IMR-90 (cell line): ENCODE measurements around the gene LIMS2. TPM values are rescaled to one million over a fixed set of nuclear protein-coding genes. Genes with fewer than 3 reads are reported as not detected.

Source experiments
- ATAC-seq: fragments of 200-7000 bp; cut with Tn5 transposase; 2 replicates; pipeline ENCODE4 v1.9.1; 2020; ENCODE audit warnings: low read depth, mild to moderate bottlenecking, moderate library complexity
- BruUV-seq: library from RNA; stranded (reverse); fragments of 400-500 nt; replicated peaks from 2 replicates; lab custom pipeline; 2021; lab: Mats Ljungman, UMichigan
- CTCF ChIA-PET: fragments of 300-600 bp; formaldehyde crosslinking; extraction: SDS; loops from one replicate; lab custom pipeline; 2021; ENCODE audit warnings: antibody characterized with exemption; lab: Yijun Ruan, JAX
- POLR2A ChIA-PET: fragments of 300-600 bp; sonication (Branson Sonifier 250); formaldehyde crosslinking; loops from one replicate; lab custom pipeline; 2022; ENCODE audit warnings: antibody characterized with exemption; ENCODE audit not compliant: unreplicated experiment; lab: Charles Lee
- DNase-seq: peaks from one replicate; pipeline ENCODE4 v3.0.0; 2013
- H2AFZ ChIP-seq: replicated peaks from 2 replicates; pipeline ENCODE3; 2013; ENCODE audit warnings: low read length, mild to moderate bottlenecking; ENCODE audit not compliant: poor library complexity
- H2AK5ac ChIP-seq: 2 replicates; pipeline ENCODE4 v1.6.1; 2013; ENCODE audit warnings: low read depth, low read length, inconsistent platforms
- H2AK9ac ChIP-seq: replicated peaks from 2 replicates; pipeline ENCODE3; 2013; ENCODE audit warnings: mild to moderate bottlenecking, low read depth, low read length, moderate library complexity; ENCODE audit not compliant: poor library complexity
- H2BK120ac ChIP-seq: 2 replicates; pipeline ENCODE4 v1.6.1; 2013; ENCODE audit warnings: low read depth, low read length, inconsistent platforms
- H2BK15ac ChIP-seq: 3 replicates; pipeline ENCODE4 v1.6.1; 2013; ENCODE audit warnings: low read depth, low read length, inconsistent platforms
- H2BK20ac ChIP-seq: 2 replicates; pipeline ENCODE4 v1.6.1; 2013; ENCODE audit warnings: low read depth, mild to moderate bottlenecking, inconsistent platforms, low read length, moderate library complexity
- H2BK5ac ChIP-seq: 2 replicates; pipeline ENCODE4 v1.6.1; 2013; ENCODE audit warnings: mild to moderate bottlenecking, low read depth, low read length, inconsistent platforms; ENCODE audit not compliant: poor library complexity, severe bottlenecking
- H3K14ac ChIP-seq: replicated peaks from 2 replicates; pipeline ENCODE4 v1.6.1; 2013; ENCODE audit warnings: low read depth, low read length, inconsistent platforms
- H3K18ac ChIP-seq: 2 replicates; pipeline ENCODE4 v1.6.1; 2013; ENCODE audit warnings: low read depth, low read length, control low read depth
- H3K23ac ChIP-seq: 2 replicates; pipeline ENCODE4 v1.6.1; 2013; ENCODE audit warnings: low read depth, low read length, inconsistent platforms
- H3K27ac ChIP-seq: 2 replicates; pipeline ENCODE4 v1.5.1; 2013; ENCODE audit warnings: mild to moderate bottlenecking, control low read depth, low read length; ENCODE audit not compliant: insufficient read depth
- H3K27me3 ChIP-seq: 2 replicates; pipeline ENCODE4 v1.6.1; 2013; ENCODE audit warnings: low read length; ENCODE audit not compliant: control insufficient read depth, insufficient read depth
- H3K36me3 ChIP-seq: 2 replicates; pipeline ENCODE4 v1.6.1; 2013; ENCODE audit warnings: low read length, mixed read lengths; ENCODE audit not compliant: control insufficient read depth, insufficient read depth
- H3K4ac ChIP-seq: 2 replicates; pipeline ENCODE4 v1.6.1; 2013; ENCODE audit warnings: low read depth, low read length, inconsistent platforms
- H3K4me1 ChIP-seq: 2 replicates; pipeline ENCODE4 v1.6.1; 2013; ENCODE audit warnings: low read length, mixed read lengths; ENCODE audit not compliant: control insufficient read depth, insufficient read depth
- H3K4me2 ChIP-seq: 2 replicates; pipeline ENCODE4 v1.6.1; 2013; ENCODE audit warnings: low read depth, mild to moderate bottlenecking, control low read depth, low read length, moderate library complexity
- H3K4me3 ChIP-seq: 2 replicates; pipeline ENCODE4 v1.5.1; 2013; ENCODE audit warnings: low read depth, mild to moderate bottlenecking, control low read depth, low read length, moderate library complexity; ENCODE audit not compliant: insufficient read depth
- H3K56ac ChIP-seq: 2 replicates; pipeline ENCODE4 v1.6.1; 2013; ENCODE audit warnings: low read length, inconsistent platforms; ENCODE audit not compliant: insufficient read depth; ENCODE audit errors: extremely low read depth
- H3K79me1 ChIP-seq, 2 experiments: 2 replicates each; pipeline ENCODE4 v1.6.1; 2013; ENCODE audit warnings: low read length in 2 of 2, inconsistent platforms in 1 of 2, low read depth in 1 of 2
- H3K9ac ChIP-seq: 2 replicates; pipeline ENCODE4 v1.6.1; 2013; ENCODE audit warnings: low read depth, low read length, control low read depth
- H3K9me1 ChIP-seq: 2 replicates; pipeline ENCODE4 v1.6.1; 2013; ENCODE audit warnings: low read length, inconsistent platforms; ENCODE audit not compliant: insufficient read depth
- H3K9me3 ChIP-seq: 2 replicates; pipeline ENCODE4 v1.6.1; 2013; ENCODE audit warnings: low read length; ENCODE audit not compliant: control insufficient read depth, insufficient read depth
- H4K20me1 ChIP-seq: 2 replicates; pipeline ENCODE4 v1.6.1; 2013; ENCODE audit warnings: low read length, inconsistent platforms; ENCODE audit not compliant: insufficient read depth
- H4K5ac ChIP-seq: 2 replicates; pipeline ENCODE4 v1.6.1; 2013; ENCODE audit warnings: mild to moderate bottlenecking, low read depth, low read length, control low read depth
- H4K8ac ChIP-seq, 2 experiments: 2 replicates each; pipeline ENCODE4 v1.6.1; 2013; ENCODE audit warnings: low read depth in 2 of 2, low read length in 2 of 2, control low read depth in 1 of 2, inconsistent platforms in 1 of 2
- H4K91ac ChIP-seq: 2 replicates; pipeline ENCODE4 v1.6.1; 2013; ENCODE audit warnings: low read depth, low read length, inconsistent platforms; ENCODE audit not compliant: insufficient read depth
- BHLHE40 ChIP-seq: fragments of 150-350 bp; IDR thresholded peaks from 2 replicates; pipeline ENCODE4 v1.6.1; 2016; ENCODE audit warnings: mild to moderate bottlenecking, low read depth, low read length
- CEBPB ChIP-seq: IDR thresholded peaks from 2 replicates; pipeline ENCODE4 v1.6.1; 2012; ENCODE audit warnings: low read depth, low read length, improper control_type of control experiment
- CHD1 ChIP-seq: IDR thresholded peaks from 2 replicates; pipeline ENCODE4 v1.6.1; 2012; ENCODE audit warnings: low read depth, low read length, improper control_type of control experiment
- FOS ChIP-seq: fragments of 150-350 bp; IDR thresholded peaks from 2 replicates; pipeline ENCODE4 v1.6.1; 2016; ENCODE audit warnings: low read depth, low read length
- MAFK ChIP-seq: IDR thresholded peaks from 2 replicates; pipeline ENCODE4 v1.6.1; 2012; ENCODE audit warnings: low read depth, low read length, improper control_type of control experiment
- MAZ ChIP-seq: IDR thresholded peaks from 2 replicates; pipeline ENCODE4 v1.6.1; 2012; ENCODE audit warnings: low read depth, mild to moderate bottlenecking, low read length, improper control_type of control experiment, moderate library complexity, borderline replicate concordance
- MXI1 ChIP-seq: IDR thresholded peaks from 2 replicates; pipeline ENCODE4 v1.6.1; 2012; ENCODE audit warnings: low read depth, mild to moderate bottlenecking, low read length, moderate library complexity, borderline replicate concordance
- NFE2L2 ChIP-seq: fragments of 150-350 bp; IDR thresholded peaks from 2 replicates; pipeline ENCODE4 v1.6.1; 2016; ENCODE audit warnings: low read depth, mild to moderate bottlenecking, low read length
- POLR2A ChIP-seq: IDR thresholded peaks from 2 replicates; pipeline ENCODE4 v1.6.1; 2012; ENCODE audit warnings: mild to moderate bottlenecking, low read depth, low read length
- RAD21 ChIP-seq: IDR thresholded peaks from 2 replicates; pipeline ENCODE4 v1.6.1; 2012; ENCODE audit warnings: low read length, improper control_type of control experiment
- RCOR1 ChIP-seq: IDR thresholded peaks from 2 replicates; pipeline ENCODE4 v1.6.1; 2012; ENCODE audit warnings: mild to moderate bottlenecking, low read length, improper control_type of control experiment; ENCODE audit not compliant: insufficient replicate concordance
- RFX5 ChIP-seq: IDR thresholded peaks from 2 replicates; pipeline ENCODE4 v1.8.0; 2012; ENCODE audit warnings: low read depth, mild to moderate bottlenecking, low read length, moderate library complexity
- SMC3 ChIP-seq: fragments of 150-350 bp; IDR thresholded peaks from 2 replicates; pipeline ENCODE4 v1.6.1; 2016; ENCODE audit warnings: low read depth, mild to moderate bottlenecking, antibody characterized with exemption, low read length, moderate library complexity
- WGBS, 2 experiments: methylation state at CpG; one replicate each; pipeline versions ENCODE4 v1.1.5 to v1.1.7; 2013; ENCODE audit warnings: missing lambda C conversion rate in 2 of 2; ENCODE audit not compliant: insufficient read length in 1 of 2; ENCODE audit errors: extremely low coverage in 2 of 2; 5-methylcytosine and 5-hydroxymethylcytosine counted together
- dilution Hi-C: fragments of 300-500 bp; cut with HindIII; formaldehyde crosslinking; loops from one replicate; pipeline ENCODE4 v1.14.3; 2018; ENCODE audit warnings: low sequenced_read_pairs; ENCODE audit not compliant: unreplicated experiment
- in situ Hi-C: fragments of 300-500 bp; cut with MboI; formaldehyde crosslinking; loops from 3 replicates; pipeline ENCODE4 v1.14.3; 2019; ENCODE audit warnings: low sequenced_read_pairs, inconsistent platforms, mixed read lengths
- intact Hi-C: fragments of 100-400 bp; cut with micrococcal nuclease; formaldehyde crosslinking; loops from 2 replicates; pipeline ENCODE4 v1.10.0; 2022
- polyA plus RNA-seq, 3 experiments: library from polyadenylated mRNA; depleted of rRNA; stranded (reverse); fragments of >200 nt; gene quantifications; 2 replicates each; pipeline ENCODE4 v1.2.3, GENCODE V29; 2012; ENCODE audit warnings: low replicate concordance in 1 of 3
- total RNA-seq: library from RNA; depleted of rRNA; stranded (reverse); fragments of >200 nt; gene quantifications from 2 replicates; pipeline ENCODE4 v1.2.3, GENCODE V29; 2012
- TF ChIP-seq, protein P1 (sequence below): fragments of 150-350 bp; IDR thresholded peaks from 2 replicates; pipeline ENCODE4 v1.6.1; 2017; ENCODE audit warnings: mild to moderate bottlenecking, antibody characterized with exemption, low read length, low read depth
- TF ChIP-seq, protein P2 (sequence below): conservative IDR thresholded peaks from 2 replicates; pipeline ENCODE4 v1.5.1; 2012; ENCODE audit warnings: mild to moderate bottlenecking, low read depth, low read length, improper control_type of control experiment
- TF ChIP-seq, protein P3 (sequence below): fragments of 150-350 bp; IDR thresholded peaks from 2 replicates; pipeline ENCODE4 v1.6.1; 2016; ENCODE audit warnings: low read depth, mild to moderate bottlenecking, low read length, moderate library complexity, borderline replicate concordance

LIMS2 gene
- total and polyA plus RNA-seq, 2 of the 4 experiments (the other 2 are of a cell fraction) = 1.3 to 18.8 TPM

DNA sequence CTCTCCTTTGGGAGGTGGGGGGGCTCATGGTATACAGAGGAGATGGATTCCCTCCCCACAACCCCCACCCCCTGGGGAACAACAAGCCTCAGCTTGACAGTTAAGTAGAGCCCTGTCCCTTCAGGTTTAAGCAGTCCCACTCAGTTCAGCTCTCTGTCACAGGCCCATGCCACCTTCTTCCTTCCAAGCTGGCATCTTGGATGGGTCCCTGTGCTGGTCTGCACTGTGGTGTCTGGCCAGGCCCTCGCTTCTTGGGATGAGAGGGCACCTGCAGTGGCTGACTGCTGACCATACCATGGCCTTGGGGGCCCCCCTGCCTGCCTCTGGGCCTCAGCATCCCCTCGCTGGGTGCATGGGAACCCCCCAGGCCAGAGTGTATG lies 49.8 kb downstream of the LIMS2 start:
- Histone ChIP-seq H3K36me3 (no peaks in the 10 kb centered on the region), H3K79me1 (no peaks in the 10 kb centered on the region), H2BK120ac (0 out of 2 replicates have a peak overlapping the region, but pooled peaks have one; percentile 32), H3K9ac (no peak overlapping the region), H3K9me1 (peaks cover 6% of the 10 kb centered on the region; the same call in 1 of the 2 replicates), H3K9me3 (no peaks in the 10 kb centered on the region), H3K4me2 (no peak overlapping the region), H2BK20ac (no peak overlapping the region), H4K91ac (no peak overlapping the region), H3K4me3 (no peak overlapping the region), H3K56ac (no peak overlapping the region), H2AK5ac (no peak overlapping the region; the same call in 1 of the 2 replicates), H4K5ac (no peak overlapping the region), H3K4me1 (peaks cover 5% of the 10 kb centered on the region), H2AFZ (peak overlapping the region; percentile 21), H3K27me3 (no peaks in the 10 kb centered on the region; the same call in 1 of the 2 replicates), H2AK9ac (peak overlapping the region; percentile 42), H4K20me1 (no peaks in the 10 kb centered on the region), H3K27ac (no peak overlapping the region), H2BK15ac (no peak overlapping the region), H4K8ac (no peak overlapping the region), H3K23ac (no peak overlapping the region), H2BK5ac (no peak overlapping the region), H3K4ac (no peak overlapping the region; the same call in 1 of the 2 replicates), H3K18ac (no peak overlapping the region), H3K14ac (no peak overlapping the region)
- intact Hi-C loops = no loop called here
- in situ Hi-C loops = no loop called here
- dilution Hi-C loops = no loop called here
- no TSS peak for BruUV-seq
- WGBS, 2 experiments = 88% methylated on average over 1 of the region's 2 CpGs; no CpG with 5 or more reads in 1 of the 2 experiments
- POLR2A ChIA-PET = no interaction called here
- TF ChIP-seq RAD21 = no peak
- TF ChIP-seq BHLHE40 = no peak
- no peak for TF ChIP-seq SMC3
- TF ChIP-seq POLR2A = no peak
- TF ChIP-seq, protein P1, sequence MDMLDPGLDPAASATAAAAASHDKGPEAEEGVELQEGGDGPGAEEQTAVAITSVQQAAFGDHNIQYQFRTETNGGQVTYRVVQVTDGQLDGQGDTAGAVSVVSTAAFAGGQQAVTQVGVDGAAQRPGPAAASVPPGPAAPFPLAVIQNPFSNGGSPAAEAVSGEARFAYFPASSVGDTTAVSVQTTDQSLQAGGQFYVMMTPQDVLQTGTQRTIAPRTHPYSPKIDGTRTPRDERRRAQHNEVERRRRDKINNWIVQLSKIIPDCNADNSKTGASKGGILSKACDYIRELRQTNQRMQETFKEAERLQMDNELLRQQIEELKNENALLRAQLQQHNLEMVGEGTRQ = no peak
- no peak for TF ChIP-seq MAFK
- TF ChIP-seq, protein P2, sequence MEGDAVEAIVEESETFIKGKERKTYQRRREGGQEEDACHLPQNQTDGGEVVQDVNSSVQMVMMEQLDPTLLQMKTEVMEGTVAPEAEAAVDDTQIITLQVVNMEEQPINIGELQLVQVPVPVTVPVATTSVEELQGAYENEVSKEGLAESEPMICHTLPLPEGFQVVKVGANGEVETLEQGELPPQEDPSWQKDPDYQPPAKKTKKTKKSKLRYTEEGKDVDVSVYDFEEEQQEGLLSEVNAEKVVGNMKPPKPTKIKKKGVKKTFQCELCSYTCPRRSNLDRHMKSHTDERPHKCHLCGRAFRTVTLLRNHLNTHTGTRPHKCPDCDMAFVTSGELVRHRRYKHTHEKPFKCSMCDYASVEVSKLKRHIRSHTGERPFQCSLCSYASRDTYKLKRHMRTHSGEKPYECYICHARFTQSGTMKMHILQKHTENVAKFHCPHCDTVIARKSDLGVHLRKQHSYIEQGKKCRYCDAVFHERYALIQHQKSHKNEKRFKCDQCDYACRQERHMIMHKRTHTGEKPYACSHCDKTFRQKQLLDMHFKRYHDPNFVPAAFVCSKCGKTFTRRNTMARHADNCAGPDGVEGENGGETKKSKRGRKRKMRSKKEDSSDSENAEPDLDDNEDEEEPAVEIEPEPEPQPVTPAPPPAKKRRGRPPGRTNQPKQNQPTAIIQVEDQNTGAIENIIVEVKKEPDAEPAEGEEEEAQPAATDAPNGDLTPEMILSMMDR = no peak
- no peak for TF ChIP-seq RCOR1
- no peak for TF ChIP-seq FOS
- TF ChIP-seq CEBPB = no peak
- TF ChIP-seq CHD1 = no peak
- TF ChIP-seq NFE2L2 = no peak
- no peak for TF ChIP-seq MXI1
- TF ChIP-seq RFX5 = no peak
- TF ChIP-seq, protein P3, sequence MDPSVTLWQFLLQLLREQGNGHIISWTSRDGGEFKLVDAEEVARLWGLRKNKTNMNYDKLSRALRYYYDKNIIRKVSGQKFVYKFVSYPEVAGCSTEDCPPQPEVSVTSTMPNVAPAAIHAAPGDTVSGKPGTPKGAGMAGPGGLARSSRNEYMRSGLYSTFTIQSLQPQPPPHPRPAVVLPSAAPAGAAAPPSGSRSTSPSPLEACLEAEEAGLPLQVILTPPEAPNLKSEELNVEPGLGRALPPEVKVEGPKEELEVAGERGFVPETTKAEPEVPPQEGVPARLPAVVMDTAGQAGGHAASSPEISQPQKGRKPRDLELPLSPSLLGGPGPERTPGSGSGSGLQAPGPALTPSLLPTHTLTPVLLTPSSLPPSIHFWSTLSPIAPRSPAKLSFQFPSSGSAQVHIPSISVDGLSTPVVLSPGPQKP = no peak
- no peak for TF ChIP-seq MAZ
- no peak for DNase-seq
- CTCF ChIA-PET = no interaction called here
- ATAC-seq = no peak
